ENCODE measurements around the gene BMPER.

DNA sequence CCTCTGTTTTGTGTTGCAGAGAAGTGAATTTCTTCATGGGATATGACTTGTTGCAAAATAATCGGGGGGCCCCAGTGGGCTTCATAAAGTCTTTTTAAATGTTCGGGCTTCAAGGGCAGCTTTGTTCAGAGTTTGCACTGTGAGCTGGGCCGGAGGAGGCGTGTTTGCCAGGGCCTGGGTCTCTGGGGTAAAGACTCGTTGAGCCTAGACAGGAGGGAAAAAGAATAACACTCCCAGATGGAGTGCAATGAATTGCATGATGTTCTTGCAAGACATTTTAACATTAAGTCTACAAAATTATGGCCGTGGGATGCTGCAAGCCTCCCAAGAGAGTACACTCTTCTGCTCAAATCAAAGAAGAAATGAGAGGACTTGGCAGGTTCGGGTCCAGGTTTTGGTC lies 23.6 kb downstream of the BMPER start:
- TF ChIP-seq, protein P1, sequence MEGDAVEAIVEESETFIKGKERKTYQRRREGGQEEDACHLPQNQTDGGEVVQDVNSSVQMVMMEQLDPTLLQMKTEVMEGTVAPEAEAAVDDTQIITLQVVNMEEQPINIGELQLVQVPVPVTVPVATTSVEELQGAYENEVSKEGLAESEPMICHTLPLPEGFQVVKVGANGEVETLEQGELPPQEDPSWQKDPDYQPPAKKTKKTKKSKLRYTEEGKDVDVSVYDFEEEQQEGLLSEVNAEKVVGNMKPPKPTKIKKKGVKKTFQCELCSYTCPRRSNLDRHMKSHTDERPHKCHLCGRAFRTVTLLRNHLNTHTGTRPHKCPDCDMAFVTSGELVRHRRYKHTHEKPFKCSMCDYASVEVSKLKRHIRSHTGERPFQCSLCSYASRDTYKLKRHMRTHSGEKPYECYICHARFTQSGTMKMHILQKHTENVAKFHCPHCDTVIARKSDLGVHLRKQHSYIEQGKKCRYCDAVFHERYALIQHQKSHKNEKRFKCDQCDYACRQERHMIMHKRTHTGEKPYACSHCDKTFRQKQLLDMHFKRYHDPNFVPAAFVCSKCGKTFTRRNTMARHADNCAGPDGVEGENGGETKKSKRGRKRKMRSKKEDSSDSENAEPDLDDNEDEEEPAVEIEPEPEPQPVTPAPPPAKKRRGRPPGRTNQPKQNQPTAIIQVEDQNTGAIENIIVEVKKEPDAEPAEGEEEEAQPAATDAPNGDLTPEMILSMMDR (IDR thresholded peaks at IDR 0.05; ENCODE audit: poor library complexity, severe bottlenecking): no peak
- no peak for TF ChIP-seq MXI1 (conservative IDR thresholded peaks at IDR 0.05; ENCODE audit: poor library complexity, severe bottlenecking)

Data from neural cell (in vitro differentiated cells).